Spinal cord (tissue), 10 donors: ENCODE measurements around the gene NCCRP1. TPM values are rescaled to one million over a fixed set of nuclear protein-coding genes. Genes with fewer than 3 reads are reported as not detected.

ENCODE experiments used
- DNase-seq, 6 donors: peaks; one replicate each; pipeline versions ENCODE4 v3.0.0 to v3.0.0-alpha.2; 2013 to 2015; ENCODE audit warnings: low spot score in 6 of 6, low read depth in 4 of 6
- H3K27ac ChIP-seq: one replicate; pipeline ENCODE4 v1.5.1; 2013; ENCODE audit warnings: low read depth, low read length, control low read depth
- H3K27me3 ChIP-seq: one replicate; pipeline ENCODE4 v1.6.1; 2013; ENCODE audit warnings: low read length; ENCODE audit not compliant: control insufficient read depth, insufficient read depth
- H3K36me3 ChIP-seq: one replicate; pipeline ENCODE4 v1.6.1; 2013; ENCODE audit warnings: low read length; ENCODE audit not compliant: control insufficient read depth, insufficient read depth
- H3K4me1 ChIP-seq: one replicate; pipeline ENCODE4 v1.6.1; 2013; ENCODE audit warnings: low read length; ENCODE audit not compliant: control insufficient read depth, insufficient read depth
- H3K4me3 ChIP-seq: one replicate; pipeline ENCODE4 v1.5.1; 2013; ENCODE audit warnings: low read depth, low read length, control low read depth
- H3K9me3 ChIP-seq: one replicate; pipeline ENCODE4 v1.6.1; 2013; ENCODE audit warnings: low read length; ENCODE audit not compliant: control insufficient read depth, insufficient read depth
- WGBS: methylation state at CpG from one replicate; pipeline ENCODE4 v1.1.5; 2013; ENCODE audit warnings: missing lambda C conversion rate; ENCODE audit not compliant: insufficient coverage; 5-methylcytosine and 5-hydroxymethylcytosine counted together
- polyA plus RNA-seq, 2 donors: library from polyadenylated mRNA; unstranded; fragments of 120-200 nt; gene quantifications; one replicate each; pipeline ENCODE4 v1.2.1, GENCODE V29; 2013; ENCODE audit not compliant: insufficient read length in 2 of 2
- total RNA-seq, 2 donors: library from RNA; depleted of rRNA in 1 of 2; stranded (reverse); fragments of 120-200 nt in 1 of 2; fragments of >200 nt in 1 of 2; gene quantifications; one replicate each; pipeline versions ENCODE4 v1.2.3 to v1.2.4, GENCODE V29; 2013 to 2014
- donor health status: healthy.

NCCRP1 gene
- total and polyA plus RNA-seq, 4 donors, result 0.10 to 0.29 (median 0.16) TPM

GRCh38 chr19:39247701-39248664 is 51.2 kb downstream of the NCCRP1 start:
- 6% methylated on average over 92 of the region's 92 CpGs for WGBS
- Histone ChIP-seq H3K4me3 (no peak overlapping the region), H3K4me1 (peaks cover 17% of the 10 kb centered on the region)

GRCh38 chr19:39248806-39249205 is 52.0 kb downstream of the NCCRP1 start, which contains the start of gene IFNL4:
Gene IFNL4 (minus strand): TSS chr19:39248856.
- no peak within 1 kb of the TSS for H3K4me3 ChIP-seq
- 46% methylated on average over 11 of the region's 13 CpGs for WGBS

More at GRCh38 chr19:39247701-39248664, 51.2 kb downstream of the NCCRP1 start:
- no peaks in the 10 kb centered on the region for H3K36me3 ChIP-seq
- H3K27me3 ChIP-seq, result peaks cover 33% of the 10 kb centered on the region
- H3K9me3 ChIP-seq, result no peaks in the 10 kb centered on the region
- no peak for DNase-seq
- no peak overlapping the region for H3K27ac ChIP-seq

GRCh38 chr19:39251081-39251480 is 54.3 kb downstream of the NCCRP1 start:
- Histone ChIP-seq H3K4me1 (peaks cover 17% of the 10 kb centered on the region), H3K27me3 (peaks cover 35% of the 10 kb centered on the region), H3K9me3 (no peaks in the 10 kb centered on the region), H3K4me3 (no peak overlapping the region), H3K27ac (no peak overlapping the region), H3K36me3 (no peaks in the 10 kb centered on the region)
- WGBS, result 60% methylated on average over 1 of the region's 5 CpGs
- no peak for DNase-seq

More at GRCh38 chr19:39248806-39249205, 52.0 kb downstream of the NCCRP1 start, which contains the start of gene IFNL4:
- Histone ChIP-seq H3K9me3 (no peaks in the 10 kb centered on the region), H3K27me3 (peaks cover 33% of the 10 kb centered on the region), H3K4me1 (peaks cover 17% of the 10 kb centered on the region), H3K36me3 (no peaks in the 10 kb centered on the region), H3K27ac (no peak within 1 kb of the TSS)
- no peak for DNase-seq

Other genes starting within 250 kb of the NCCRP1 start
- gene FBXO17, start 221.2 kb upstream of the NCCRP1 start, total RNA-seq, result 10 to 100 TPM in 1 of 2 donors, 1 to 10 TPM in 1; 7.7 to 20.8 TPM
- 10 to 100 TPM; 13.2 to 18.0 TPM for gene FBXO17, start 221.2 kb upstream of the NCCRP1 start, polyA plus RNA-seq
- gene FBXO27, start 164.4 kb upstream of the NCCRP1 start, total RNA-seq, result 1 to 10 TPM; 6.4 to 8.7 TPM
- gene FBXO27, start 164.4 kb upstream of the NCCRP1 start, polyA plus RNA-seq, result 10 to 100 TPM; 32.7 to 39.1 TPM
- under 1 TPM in 1 of 2 donors, not detected in 1; 0.10 TPM for gene ACP7, start 112.6 kb upstream of the NCCRP1 start, total RNA-seq
- under 1 TPM; 0.27 to 0.35 TPM for gene ACP7, start 112.6 kb upstream of the NCCRP1 start, polyA plus RNA-seq
- gene PAK4, start 71.2 kb upstream of the NCCRP1 start, total RNA-seq, result 10 to 100 TPM in 1 of 2 donors, 1 to 10 TPM in 1; 3.0 to 10.1 TPM
- gene PAK4, start 71.2 kb upstream of the NCCRP1 start, polyA plus RNA-seq, result 10 to 100 TPM; 34.0 to 39.4 TPM
- not detected for gene SYCN, start 7.3 kb downstream of the NCCRP1 start, total RNA-seq
- not detected for gene SYCN, start 7.3 kb downstream of the NCCRP1 start, polyA plus RNA-seq
- gene IFNL3, start 48.0 kb downstream of the NCCRP1 start, total RNA-seq, result not detected
- gene IFNL3, start 48.0 kb downstream of the NCCRP1 start, polyA plus RNA-seq, result not detected
- not detected for gene IFNL4, start 51.9 kb downstream of the NCCRP1 start, total RNA-seq
- under 1 TPM; 0.71 to 0.80 TPM for gene IFNL4, start 51.9 kb downstream of the NCCRP1 start, polyA plus RNA-seq
- gene IFNL2, start 71.4 kb downstream of the NCCRP1 start, total RNA-seq, result not detected
- not detected for gene IFNL2, start 71.4 kb downstream of the NCCRP1 start, polyA plus RNA-seq
- gene IFNL1, start 99.4 kb downstream of the NCCRP1 start, total RNA-seq, result not detected
- not detected for gene IFNL1, start 99.4 kb downstream of the NCCRP1 start, polyA plus RNA-seq
- 1 to 10 TPM; 2.2 to 5.3 TPM for gene LRFN1, start 123.9 kb downstream of the NCCRP1 start, total RNA-seq
- gene LRFN1, start 123.9 kb downstream of the NCCRP1 start, polyA plus RNA-seq, result 10 to 100 TPM; 26.0 to 26.5 TPM
- gene GMFG, start 139.1 kb downstream of the NCCRP1 start, total RNA-seq, result 10 to 100 TPM; 16.8 to 21.0 TPM
- 10 to 100 TPM; 12.5 to 13.2 TPM for gene GMFG, start 139.1 kb downstream of the NCCRP1 start, polyA plus RNA-seq
- 10 to 100 TPM; 25.8 to 66.2 TPM for gene SAMD4B, start 145.5 kb downstream of the NCCRP1 start, total RNA-seq
- gene SAMD4B, start 145.5 kb downstream of the NCCRP1 start, polyA plus RNA-seq, result 100 to 1,000 TPM; 129 to 145 TPM
- 10 to 100 TPM; 21.2 to 47.9 TPM for gene PAF1, start 194.1 kb downstream of the NCCRP1 start, total RNA-seq
- gene PAF1, start 194.1 kb downstream of the NCCRP1 start, polyA plus RNA-seq, result 10 to 100 TPM; 76.2 to 76.8 TPM
- gene MED29, start 194.4 kb downstream of the NCCRP1 start, total RNA-seq, result 10 to 100 TPM; 17.8 to 40.3 TPM
- 10 to 100 TPM; 74.1 to 77.7 TPM for gene MED29, start 194.4 kb downstream of the NCCRP1 start, polyA plus RNA-seq
- gene ZFP36, start 209.9 kb downstream of the NCCRP1 start, total RNA-seq, result 10 to 100 TPM in 1 of 2 donors, 1 to 10 TPM in 1; 9.8 to 23.7 TPM
- gene ZFP36, start 209.9 kb downstream of the NCCRP1 start, polyA plus RNA-seq, result 10 to 100 TPM; 20.7 to 52.8 TPM
- gene PLEKHG2, start 215.7 kb downstream of the NCCRP1 start, total RNA-seq, result 10 to 100 TPM; 14.2 to 36.9 TPM
- 10 to 100 TPM; 37.5 to 58.2 TPM for gene PLEKHG2, start 215.7 kb downstream of the NCCRP1 start, polyA plus RNA-seq
- gene RPS16, start 239.0 kb downstream of the NCCRP1 start, total RNA-seq, result 100 to 1,000 TPM in 1 of 2 donors, 10 to 100 TPM in 1; 32.0 to 159 TPM
- 100 to 1,000 TPM; 826 to 921 TPM for gene RPS16, start 239.0 kb downstream of the NCCRP1 start, polyA plus RNA-seq
- 10 to 100 TPM; 35.9 to 80.9 TPM for gene SUPT5H, start 248.6 kb downstream of the NCCRP1 start, total RNA-seq
- 100 to 1,000 TPM; 143 to 158 TPM for gene SUPT5H, start 248.6 kb downstream of the NCCRP1 start, polyA plus RNA-seq